Mesenteric fat pad (tissue), 1 donor: ENCODE results near the gene ENPP7. TPM values are rescaled to one million over a fixed set of nuclear protein-coding genes. Genes with fewer than 3 reads are reported as not detected.

Source experiments
- DNase-seq: peaks from one replicate; pipeline ENCODE4 v3.0.0-alpha.2; 2020; ENCODE audit warnings: low spot score
- long read RNA-seq: library from polyadenylated mRNA; unstranded; transcript quantifications from one replicate; pipeline ENCODE4 v2.0.0, GENCODE V29; 2020
- total RNA-seq: library from RNA; stranded (reverse); fragmentation: NEBNext Ultra II Directional; extraction: Animal tissue kit (Norgen Biotek cat#: 25700); gene quantifications from one replicate; pipeline ENCODE4 v1.2.1, GENCODE V29; 2021
- donor health status: DM: yes; HTN: yes; CAD: no.

ENPP7 gene
- 0.26 TPM for total RNA-seq
- long read RNA-seq: 0 reads

DNA sequence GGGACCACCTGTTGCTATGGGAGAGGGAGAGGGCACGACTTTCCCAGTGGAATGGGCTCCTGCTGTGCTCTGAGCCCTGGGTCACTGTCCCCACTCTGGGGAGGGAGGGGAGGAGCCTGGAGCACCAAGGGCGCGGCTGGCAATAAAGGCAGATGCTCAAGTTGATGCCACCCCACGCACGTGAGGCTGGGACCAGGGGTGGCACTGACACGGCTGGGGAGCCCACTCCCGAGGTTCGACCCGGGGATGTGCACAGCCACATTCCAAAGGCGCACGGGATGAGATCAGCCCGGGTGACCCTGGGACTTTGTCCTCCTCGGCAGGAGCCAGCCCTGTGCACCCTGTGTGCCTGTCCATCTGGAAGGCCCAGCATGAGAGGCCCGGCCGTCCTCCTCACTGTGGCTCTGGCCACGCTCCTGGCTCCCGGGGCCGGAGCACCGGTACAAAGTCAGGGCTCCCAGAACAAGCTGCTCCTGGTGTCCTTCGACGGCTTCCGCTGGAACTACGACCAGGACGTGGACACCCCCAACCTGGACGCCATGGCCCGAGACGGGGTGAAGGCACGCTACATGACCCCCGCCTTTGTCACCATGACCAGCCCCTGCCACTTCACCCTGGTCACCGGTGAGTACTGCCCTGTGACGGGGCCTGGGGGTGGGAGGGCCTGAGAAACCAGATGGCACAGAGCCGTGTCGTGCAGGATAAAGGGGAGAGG, at the start of gene ENPP7:
ENPP7 (plus strand) TSS at position 175 of the 715 bp plus-strand sequence; CDS start at position 372, 197 bp downstream.
- DNase-seq: no peak

DNA sequence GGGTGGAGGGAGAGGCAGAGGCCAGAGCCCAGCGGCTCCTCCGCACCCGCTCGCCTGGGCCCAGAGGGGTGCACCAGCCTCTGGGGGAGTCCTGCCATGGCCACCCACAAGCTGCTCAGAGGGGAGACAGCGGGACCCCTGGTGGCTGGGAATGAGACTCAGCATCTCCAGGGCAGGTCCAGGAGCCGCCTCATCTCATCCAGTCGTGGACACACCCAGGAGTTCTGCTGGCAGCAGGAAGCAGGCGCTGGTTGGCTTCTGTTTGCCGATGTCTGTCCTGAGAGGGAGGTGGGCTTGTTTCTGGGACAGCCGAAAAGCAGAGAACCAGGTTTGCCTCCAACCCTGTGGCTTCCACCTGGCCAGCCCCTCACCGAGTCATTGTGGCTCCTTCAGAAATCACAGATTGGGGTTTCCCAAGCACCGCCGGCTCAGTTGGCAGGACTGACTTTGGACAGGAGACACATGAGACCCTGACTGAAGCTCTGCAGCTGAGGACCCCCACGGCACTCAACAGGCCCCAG, 49.6 kb upstream of the ENPP7 start:
- no peak for DNase-seq

DNA sequence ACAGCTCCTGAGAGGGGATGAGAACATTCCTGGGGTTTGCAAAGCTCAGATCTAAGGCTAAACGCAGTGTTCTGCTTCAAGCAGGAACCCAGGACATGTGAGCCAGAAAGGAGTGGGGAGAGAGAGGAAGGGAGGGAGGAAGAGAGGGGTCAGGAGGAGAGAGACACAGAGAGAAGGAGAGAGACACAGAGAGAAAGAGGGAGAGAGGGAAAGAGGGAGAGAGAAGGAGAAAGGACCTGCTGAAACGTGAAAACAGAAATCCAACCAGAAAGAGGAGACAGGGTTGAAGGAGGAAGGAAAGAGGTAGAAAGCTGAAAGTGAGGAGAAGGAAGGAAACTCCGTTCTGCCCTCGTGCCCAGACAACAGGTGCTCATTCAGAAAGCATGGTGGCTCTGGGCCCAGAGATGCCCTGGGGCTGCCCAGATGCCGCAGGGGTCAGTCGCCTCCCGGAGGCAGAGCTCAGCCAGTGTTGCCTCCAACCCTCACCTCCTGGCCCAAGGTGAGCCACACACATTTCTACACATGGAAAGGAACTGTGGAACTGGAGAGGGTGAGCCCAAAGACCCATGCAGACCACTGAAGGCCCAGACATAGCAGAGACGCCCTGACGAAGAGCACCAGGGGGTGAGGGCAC, 49.0 kb upstream of the ENPP7 start:
- no peak for DNase-seq

GRCh38 chr17:79683365-79683764, 47.4 kb upstream of the ENPP7 start:
- no peak for DNase-seq

DNA sequence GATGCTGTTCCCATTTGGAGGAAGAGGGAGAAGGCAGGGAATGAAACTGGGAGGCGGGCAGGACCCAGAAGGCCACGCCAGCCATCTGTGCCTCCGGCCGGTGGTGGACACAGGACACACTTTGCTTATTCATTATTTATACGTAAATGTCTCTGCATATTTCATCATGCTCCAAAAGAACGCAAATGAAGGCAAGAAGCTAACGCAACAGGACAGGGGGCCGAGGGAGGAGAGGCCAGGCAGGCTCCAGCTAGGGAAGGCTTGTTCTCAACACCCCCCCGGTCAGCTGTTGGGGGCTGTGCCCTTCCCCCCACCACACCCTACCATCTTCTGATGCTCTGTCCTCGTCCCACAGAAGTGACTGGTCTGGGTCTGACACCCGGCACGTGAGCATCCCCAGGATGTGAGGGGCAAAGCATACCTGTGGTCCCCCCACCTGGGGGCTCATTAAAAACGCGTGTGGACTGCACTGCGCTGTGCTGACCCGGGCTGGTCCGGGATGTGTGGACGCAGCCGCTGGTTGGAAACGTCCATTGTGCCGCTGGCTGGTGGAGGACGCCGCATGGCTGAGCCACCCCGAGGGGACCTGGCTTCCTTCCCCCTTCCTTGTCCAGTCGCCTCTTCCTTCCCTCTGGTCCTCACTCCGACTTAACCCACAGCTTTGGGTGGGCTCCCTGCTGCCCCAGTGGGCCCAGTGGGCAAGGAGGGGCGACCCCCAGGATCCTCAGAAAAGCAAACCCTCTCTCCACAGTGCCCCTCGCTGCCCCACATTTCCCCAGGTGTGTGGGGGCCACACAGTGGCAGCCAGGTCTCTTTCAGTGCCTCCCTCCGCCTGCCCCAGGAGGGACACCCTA, 46.4 kb upstream of the ENPP7 start:
- no peak for DNase-seq

- DNase-seq: no peak
Observed at GRCh38 chr17:79685121-79685520, 45.6 kb upstream of the ENPP7 start.

- no peak for DNase-seq
Observed at GRCh38 chr17:79686476-79686875, 44.3 kb upstream of the ENPP7 start.

GRCh38 chr17:79690466-79690865, 40.3 kb upstream of the ENPP7 start:
- DNase-seq: no peak

GRCh38 chr17:79690988-79691836, 39.5 kb upstream of the ENPP7 start:
- DNase-seq: no peak

- no peak for DNase-seq
Observed at GRCh38 chr17:79691931-79692330, 38.8 kb upstream of the ENPP7 start.

DNA sequence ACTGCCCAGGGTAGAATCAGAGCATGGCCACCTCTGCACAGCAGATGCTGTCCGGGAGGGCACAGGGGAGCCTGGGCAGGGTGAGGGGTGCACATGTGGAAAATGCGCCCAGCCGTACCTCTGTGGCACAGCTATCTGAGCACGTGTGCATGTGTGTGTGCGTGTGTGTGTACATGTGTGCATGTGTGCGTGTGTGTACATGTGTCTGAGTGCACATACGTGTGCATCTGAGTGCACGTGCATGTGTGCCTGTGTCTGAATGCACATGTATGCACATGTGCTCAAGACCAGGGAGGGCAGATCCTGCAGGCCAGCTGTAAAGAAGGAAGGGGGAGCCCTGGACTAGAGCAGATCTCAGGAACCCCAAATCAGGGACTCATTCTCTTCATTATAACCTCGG, 37.3 kb upstream of the ENPP7 start:
- DNase-seq: no peak

DNA sequence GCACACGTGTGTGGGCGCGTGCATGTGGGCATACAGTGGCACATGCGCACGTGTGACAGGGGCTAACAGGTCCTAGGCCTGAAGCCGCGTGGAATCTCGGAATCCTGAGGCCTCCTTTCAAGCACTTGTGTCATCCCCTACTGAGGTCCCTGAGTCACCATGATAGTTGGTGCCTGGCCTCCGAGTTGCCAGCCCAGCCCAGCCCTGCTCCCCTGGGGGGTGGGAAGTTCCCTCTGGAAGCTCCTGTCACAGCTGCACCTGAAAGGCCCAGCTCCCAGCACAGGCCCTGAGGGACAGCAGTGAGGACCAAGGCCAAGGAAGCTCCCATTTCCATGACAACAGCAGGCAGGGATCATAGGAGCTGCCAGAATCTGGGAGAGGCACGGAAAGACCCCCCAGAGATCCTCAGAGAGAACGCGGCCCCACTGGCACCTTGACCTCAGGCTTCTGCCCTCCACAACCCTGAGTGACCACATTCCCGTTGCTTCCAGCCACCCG, 35.4 kb upstream of the ENPP7 start:
- DNase-seq: no peak

GRCh38 chr17:79695797-79696609, 34.7 kb upstream of the ENPP7 start:
- DNase-seq: no peak

GRCh38 chr17:79696610-79696982, 34.1 kb upstream of the ENPP7 start:
- DNase-seq: no peak

DNA sequence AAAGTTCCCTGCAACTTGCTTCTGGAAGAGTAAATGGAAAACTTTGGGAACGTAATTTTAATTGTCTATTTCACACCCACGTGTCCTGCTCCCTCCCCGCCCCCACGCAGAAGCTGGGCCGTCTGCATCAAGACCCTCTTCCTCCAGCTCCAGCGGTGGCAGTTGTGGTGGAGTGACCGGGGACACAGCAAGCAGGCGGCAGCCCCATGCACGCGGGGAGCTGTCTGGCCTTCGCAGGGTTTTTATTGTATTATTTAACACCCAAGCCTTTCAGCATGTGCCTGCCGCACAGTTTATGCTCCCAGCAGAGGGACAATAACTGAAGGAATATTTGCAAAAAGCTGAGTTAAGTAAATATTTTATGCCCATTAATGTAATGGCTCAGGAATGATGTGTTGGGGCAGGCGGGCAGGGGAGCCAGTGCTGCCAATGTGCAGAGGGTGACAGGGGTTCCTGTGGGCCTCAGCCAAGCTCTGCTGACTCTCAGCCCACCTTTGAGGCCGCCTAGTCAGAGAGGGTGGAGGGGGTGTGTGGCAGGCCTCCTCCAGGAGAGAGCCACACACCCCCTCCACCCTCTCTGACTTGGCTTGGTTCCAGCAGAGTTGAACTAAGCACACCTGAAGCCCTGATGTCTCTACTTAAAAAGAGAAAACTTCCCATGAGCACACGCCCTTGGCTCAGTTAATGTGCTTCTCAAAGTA, 32.4 kb upstream of the ENPP7 start:
- DNase-seq: no peak

DNA sequence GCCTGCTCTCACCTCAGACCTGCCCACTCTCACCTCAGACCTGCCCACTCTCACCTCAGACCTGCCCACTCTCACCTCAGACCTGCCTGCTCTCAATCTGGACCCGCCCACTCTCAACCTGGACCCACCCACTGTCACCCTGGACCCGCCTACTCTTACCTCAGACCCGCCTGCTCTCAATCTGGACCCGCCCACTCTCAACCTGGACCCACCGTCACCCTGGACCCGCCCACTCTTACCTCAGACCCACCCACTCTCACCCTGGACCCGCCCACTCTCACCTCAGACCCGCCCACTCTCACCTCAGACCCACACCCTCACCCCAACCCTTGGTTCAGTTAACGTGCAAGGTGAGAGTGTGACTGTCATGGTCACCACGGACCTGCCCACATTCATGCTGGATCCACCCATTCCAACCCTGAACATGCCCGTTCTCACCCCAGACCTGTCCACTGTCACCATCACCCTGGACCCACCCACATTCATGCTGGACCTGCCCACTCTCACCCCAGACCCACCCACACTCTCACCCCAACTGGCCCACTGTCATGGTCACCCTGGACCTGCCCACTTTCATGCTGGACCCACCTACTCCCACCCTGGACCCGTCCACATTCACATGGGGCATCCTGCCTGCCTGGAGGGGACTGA, 31.2 kb upstream of the ENPP7 start:
- DNase-seq: no peak

- DNase-seq: no peak
Observed at GRCh38 chr17:79700592-79700991, 30.2 kb upstream of the ENPP7 start.

- DNase-seq: no peak
Observed at GRCh38 chr17:79702034-79702433, 28.7 kb upstream of the ENPP7 start.
